Stimulated activated CD8-positive, alpha-beta memory T cell treated with anti-CD3 and anti-CD28 coated beads, Interleukin-12 subunit alpha, Interleukin-12 subunit beta, amount 100 ng/mL, for 1 hour (primary cell): Measurements from ENCODE around the gene SCAPER.
A peak's percentile ranks its signal among the peaks of the same experiment; 100 is the strongest.
"Not testable (repeated sequence)": the region's sequence is repeated elsewhere in the genome, so short reads cannot be mapped to it uniquely, and the experiment has no call there.

Experiments used
- DNase-seq: peaks from one replicate; pipeline ENCODE4 v3.0.0-alpha.2; 2020; ENCODE audit warnings: low read depth

Gene SCAPER

DNA sequence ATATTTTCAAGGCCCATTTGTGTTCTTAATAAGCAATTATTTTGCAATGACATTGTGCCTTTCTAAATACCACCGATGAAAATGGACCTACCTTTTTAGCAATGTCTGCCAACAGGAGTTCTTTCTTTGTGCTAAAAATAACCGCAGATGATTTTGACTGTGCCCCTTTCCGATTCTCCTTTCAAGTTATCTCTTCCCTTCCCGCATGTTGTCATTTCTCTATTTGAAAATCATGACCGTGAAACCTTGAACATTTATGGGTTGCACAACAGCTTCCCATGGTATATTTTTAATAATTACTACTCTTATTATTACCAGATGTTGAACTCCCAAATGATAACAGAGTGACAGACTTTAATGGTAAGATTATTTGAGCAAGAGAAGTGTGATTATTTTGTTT is 583.5 kb downstream of the SCAPER start:
- DNase-seq = no peak

DNA sequence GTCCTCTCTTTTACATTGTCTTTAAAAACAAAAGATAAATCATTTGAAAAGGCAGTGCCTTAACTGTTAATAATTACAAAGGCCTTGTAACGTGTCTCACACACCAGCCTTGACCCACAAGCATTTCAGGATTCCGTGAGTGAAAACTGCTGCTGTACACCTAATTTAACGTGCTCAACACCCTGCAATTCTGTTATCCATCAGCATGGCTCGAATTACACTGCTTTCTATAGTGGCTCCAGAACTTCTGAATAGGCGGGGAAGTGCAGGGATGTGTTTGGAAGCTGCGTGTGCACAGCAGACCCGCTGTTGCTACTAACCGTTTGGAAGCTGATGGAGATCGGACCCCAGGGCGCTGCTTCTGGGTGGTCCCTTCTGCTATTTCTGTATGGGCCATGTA is 584.0 kb downstream of the SCAPER start:
- no peak for DNase-seq

GRCh38 chr15:76320012-76320411 is 585.1 kb downstream of the SCAPER start:
- no peak for DNase-seq

DNA sequence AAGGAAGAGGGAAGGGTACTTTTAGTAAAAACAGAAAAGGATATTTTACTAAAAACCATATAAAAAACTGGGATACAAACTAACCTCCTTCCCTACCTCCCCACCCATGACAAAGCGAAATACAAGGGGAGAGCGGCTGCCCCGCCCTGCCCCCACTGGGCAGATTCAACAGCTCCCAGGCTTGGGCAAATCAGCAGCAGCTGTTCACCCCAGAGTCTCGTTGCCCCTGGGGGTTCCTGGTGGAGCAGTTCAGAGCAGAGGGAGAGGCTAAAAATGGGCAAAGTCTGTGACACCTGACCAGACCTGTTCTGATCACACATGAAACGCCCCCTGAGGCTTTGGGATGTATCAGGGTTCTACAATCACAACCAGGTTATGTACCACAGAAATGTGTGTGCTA is 591.4 kb downstream of the SCAPER start:
- DNase-seq = no peak

DNA sequence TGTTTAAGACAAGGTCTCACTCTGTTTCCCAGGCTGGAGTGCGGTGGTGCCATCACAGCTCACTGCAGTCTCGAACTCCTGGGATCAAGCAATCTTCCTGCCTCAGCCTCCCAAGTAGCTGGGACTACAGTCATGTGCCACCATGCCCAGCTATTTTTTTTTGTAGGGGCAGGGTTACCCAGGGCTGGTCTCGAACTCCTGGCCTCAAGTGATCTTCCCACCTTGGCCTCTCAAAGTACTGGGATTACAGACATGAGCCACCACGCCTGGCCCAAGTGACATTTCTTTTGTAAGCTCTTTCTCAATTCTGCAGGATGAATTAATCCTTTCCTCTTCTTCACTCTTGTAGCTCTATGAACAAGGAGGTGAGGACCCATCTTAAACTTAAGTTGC is 592.0 kb downstream of the SCAPER start:
- DNase-seq = not testable (repeated sequence)

DNA sequence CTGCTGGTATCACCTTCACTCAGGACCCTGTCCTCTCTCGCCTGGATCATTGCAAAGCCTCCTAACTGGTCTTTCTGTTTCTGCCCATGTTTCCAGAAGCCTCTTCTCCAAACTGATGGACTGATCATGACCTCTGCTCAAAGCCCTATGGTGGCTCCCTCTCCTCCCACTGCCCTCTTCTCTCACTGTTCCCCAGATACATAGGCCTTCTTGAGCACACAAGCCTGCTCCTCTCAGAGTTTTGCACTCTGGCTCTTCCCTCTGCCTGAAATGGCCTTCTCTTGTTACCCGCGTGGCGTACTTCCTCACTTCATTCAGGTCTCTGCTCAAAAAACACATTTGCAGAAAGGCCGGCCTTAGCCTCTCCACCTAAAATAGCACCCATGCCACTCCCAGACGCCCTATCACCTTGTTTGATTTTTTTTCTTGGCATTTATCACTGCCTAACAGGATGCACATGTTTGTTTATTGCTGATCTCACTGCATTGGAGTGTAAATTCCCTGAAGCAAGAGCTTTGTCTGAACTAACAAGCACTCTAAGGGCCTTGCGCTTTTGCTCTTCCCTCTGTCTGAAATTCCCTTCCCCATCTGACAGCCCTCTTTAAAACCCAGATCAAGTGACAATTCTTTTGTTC is 592.5 kb downstream of the SCAPER start:
- no peak for DNase-seq

DNA sequence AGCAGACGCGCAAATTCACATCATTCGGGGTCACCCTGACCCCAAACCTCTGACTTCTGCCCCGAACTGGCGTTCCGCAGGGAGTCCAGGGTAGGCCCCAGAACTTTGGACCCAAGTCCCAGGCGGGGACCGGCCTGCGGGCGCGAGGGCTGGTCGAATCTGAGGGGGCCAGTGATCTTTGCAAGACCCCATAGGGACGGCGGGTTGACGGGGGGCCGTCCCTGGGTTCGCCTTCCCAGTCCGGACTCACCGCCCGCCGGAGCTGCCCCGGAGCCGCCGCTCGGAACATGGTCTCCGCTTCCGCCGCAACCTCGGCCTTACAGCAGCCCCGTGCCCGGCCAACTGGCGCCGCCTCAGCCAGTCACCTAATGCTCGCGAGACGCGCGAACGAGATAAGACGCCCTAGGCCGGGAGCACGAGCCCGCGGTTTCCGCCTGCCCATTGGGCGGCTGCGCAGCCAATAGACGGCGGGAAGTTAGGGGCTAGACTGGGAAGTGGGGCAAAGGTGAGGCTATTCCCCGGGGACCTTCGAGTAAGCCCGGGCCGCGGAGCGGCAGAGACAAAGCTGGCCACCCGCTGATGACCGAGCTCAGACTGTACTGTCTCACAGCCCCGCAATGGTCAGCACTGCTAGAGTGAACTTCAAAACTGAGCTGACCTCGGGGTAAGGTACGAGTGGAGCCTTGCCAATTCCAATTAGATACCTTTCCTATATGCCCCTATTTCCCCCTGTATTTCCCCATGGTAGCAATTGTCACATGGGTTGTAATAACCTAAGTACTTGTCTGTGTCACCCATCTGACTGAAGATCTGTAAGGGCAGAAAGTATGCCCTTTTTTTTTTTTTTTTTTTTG is 593.8 kb downstream of the SCAPER start, which contains the start of gene ETFA:
TSS of gene ETFA (minus strand) at position 370 of the 854 bp plus-strand sequence. CDS start at position 289, 81 bp downstream.
- DNase-seq = peak; percentile 77

- no peak for DNase-seq
Measured at GRCh38 chr15:76310475-76311099, 594.6 kb downstream of the SCAPER start.

GRCh38 chr15:76309601-76310330 is 595.4 kb downstream of the SCAPER start:
- no peak for DNase-seq

- DNase-seq = no peak
Measured at GRCh38 chr15:76303909-76304308, 601.2 kb downstream of the SCAPER start.

DNA sequence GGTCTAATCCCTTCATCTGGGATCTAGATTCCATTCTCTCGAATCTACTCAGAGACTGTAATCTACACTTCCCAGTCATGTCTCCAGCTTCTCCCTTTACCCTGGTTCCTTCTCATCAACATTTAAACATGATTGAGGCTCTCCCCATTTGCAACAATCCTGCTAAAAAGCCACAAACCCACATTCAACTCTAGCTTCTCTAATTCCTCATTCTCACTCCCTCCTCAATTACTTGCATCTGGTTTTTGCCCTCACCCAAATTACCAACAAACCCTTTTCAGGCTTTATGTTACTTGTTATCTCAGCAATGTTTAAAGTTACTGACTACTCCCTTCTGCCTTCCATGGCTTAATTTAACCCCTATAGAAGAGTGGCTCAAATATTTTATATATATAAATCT is 605.4 kb downstream of the SCAPER start:
- no peak for DNase-seq

GRCh38 chr15:76298986-76299385 is 606.2 kb downstream of the SCAPER start:
- no peak for DNase-seq

GRCh38 chr15:76297951-76298350 is 607.2 kb downstream of the SCAPER start:
- not testable (repeated sequence) for DNase-seq
